Kidney (tissue), 22 donors: ENCODE data around the gene NOC4L. TPM values are rescaled to one million over a fixed set of nuclear protein-coding genes. Genes with fewer than 3 reads are reported as not detected.

Experiments used
- DNase-seq, 5 donors: peaks; one replicate each; pipeline ENCODE4 v3.0.0-alpha.2; 2013 to 2020
- FAIRE-seq: peaks from 2 replicates; lab custom pipeline; 2012; peaks lifted over from hg19 to GRCh38; lab: Jason Lieb, UNC
- H3K27ac ChIP-seq, 2 donors: one replicate each; pipeline ENCODE4 v1.7.0; 2013; ENCODE audit warnings: low read depth in 2 of 2, low read length in 2 of 2, inconsistent platforms in 1 of 2
- H3K27me3 ChIP-seq: one replicate; pipeline ENCODE4 v1.7.1; 2013; ENCODE audit warnings: low read length, inconsistent platforms; ENCODE audit not compliant: control insufficient read depth, insufficient read depth
- H3K36me3 ChIP-seq, 3 donors: one replicate each; pipeline versions ENCODE4 v1.7.0 to v1.7.1; 2013; ENCODE audit warnings: low read length in 3 of 3, control low read depth in 1 of 3, inconsistent platforms in 1 of 3; ENCODE audit not compliant: insufficient read depth in 3 of 3, control insufficient read depth in 2 of 3
- H3K4me1 ChIP-seq, 3 donors: one replicate each; pipeline versions ENCODE4 v1.7.0 to v1.7.1; 2013; ENCODE audit warnings: low read length in 3 of 3, inconsistent platforms in 1 of 3, low read depth in 1 of 3; ENCODE audit not compliant: control insufficient read depth in 2 of 3, insufficient read depth in 2 of 3
- H3K4me3 ChIP-seq, 3 donors: one replicate each; pipeline versions ENCODE4 v1.7.0 to v1.8.1; 2013; ENCODE audit warnings: low read length in 3 of 3, control low read depth in 1 of 3, inconsistent platforms in 1 of 3
- H3K9ac ChIP-seq, 3 donors: one replicate each; pipeline versions ENCODE4 v1.7.0 to v1.7.1; 2013; ENCODE audit warnings: low read length in 3 of 3, control low read depth in 1 of 3, inconsistent platforms in 1 of 3
- H3K9me3 ChIP-seq, 3 donors: one replicate each; pipeline versions ENCODE4 v1.7.0 to v1.7.1; 2013; ENCODE audit warnings: low read length in 3 of 3, control low read depth in 1 of 3, inconsistent platforms in 1 of 3; ENCODE audit not compliant: control insufficient read depth in 2 of 3, insufficient read depth in 1 of 3
- intact Hi-C: fragments of 100-400 bp; cut with DNase I; formaldehyde crosslinking; loops from one replicate; pipeline ENCODE4 v1.11.1; 2022
- long read RNA-seq, 10 donors: library from polyadenylated mRNA in 1 of 10; unstranded in 1 of 10; transcript quantifications; one replicate each; pipeline ENCODE4 v2.0.0 and lab custom pipeline, GENCODE V29; 2021 to 2026
- polyA plus RNA-seq: library from polyadenylated mRNA; stranded (reverse); fragments of 350-450 nt; fragmentation: Illumina TruSeq; extraction: RNeasy Lipid Tissue Mini Kit (QIAGEN cat#74804); gene quantifications from one replicate; pipeline ENCODE4 v1.2.3, GENCODE V29; 2014; ENCODE audit warnings: low read depth, low replicate concordance; ENCODE audit not compliant: insufficient read depth
- total RNA-seq: library from RNA; stranded (reverse); fragmentation: NEBNext Ultra II Directional; extraction: Animal tissue kit (Norgen Biotek cat#: 25700); gene quantifications from one replicate; pipeline ENCODE4 v1.2.1, GENCODE V29; 2021
- TF ChIP-seq, protein P1 (sequence below): IDR thresholded peaks from 3 replicates; pipeline ENCODE4 v1.5.1; 2012; ENCODE audit warnings: mild to moderate bottlenecking, moderate library complexity, borderline replicate concordance; ENCODE audit not compliant: insufficient read depth; ENCODE audit errors: extremely low read depth
- donor health status: control.
- donor health status: control.
- donor health status: control.
- donor health status: control.
- donor health status: control.
- donor health status: DM: yes; HTN: yes; CAD: no.
- donor health status: Normal renal cell carcinoma (clear cell type).

The NOC4L gene
- total RNA-seq (20.0 TPM), polyA plus RNA-seq (22.3 TPM)
- long read RNA-seq, donor 1, transcript NOC4L-201 (15 exons, 1,632 nt): major isoform, 8 of 9 reads
- long read RNA-seq, donor 1, partial matches to known transcripts: 0 of 9 reads
- long read RNA-seq, donor 1, other reads (novel, unspliced or antisense): 0 of 9 reads
- long read RNA-seq, donor 2, transcript NOC4L-201 (15 exons, 1,632 nt): major isoform, 5 of 6 reads
- long read RNA-seq, donor 2, partial matches to known transcripts: 0 of 6 reads
- long read RNA-seq, donor 2, other reads (novel, unspliced or antisense): 0 of 6 reads
- long read RNA-seq, donor 3, transcript NOC4L-201 (15 exons, 1,632 nt): major isoform, 10 of 10 reads
- long read RNA-seq, donor 3, partial matches to known transcripts: 0 of 10 reads
- long read RNA-seq, donor 3, other reads (novel, unspliced or antisense): 0 of 10 reads
- long read RNA-seq, donor 4, transcript NOC4L-201 (15 exons, 1,632 nt): major isoform, 7 of 7 reads
- long read RNA-seq, donor 4, partial matches to known transcripts: 0 of 7 reads
- long read RNA-seq, donor 4, other reads (novel, unspliced or antisense): 0 of 7 reads
- long read RNA-seq, donor 5, partial matches to known transcripts: 0 of 1 reads
- long read RNA-seq, donor 5, other reads (novel, unspliced or antisense): 0 of 1 reads
- long read RNA-seq, donor 6, transcript NOC4L-201 (15 exons, 1,632 nt): major isoform, 6 of 6 reads
- long read RNA-seq, donor 6, partial matches to known transcripts: 0 of 6 reads
- long read RNA-seq, donor 6, other reads (novel, unspliced or antisense): 0 of 6 reads
- long read RNA-seq, donor 7, transcript NOC4L-201 (15 exons, 1,632 nt): major isoform, 23 of 33 reads
- long read RNA-seq, donor 7, partial matches to known transcripts: 4 of 33 reads
- long read RNA-seq, donor 7, other reads (novel, unspliced or antisense): 4 of 33 reads
- long read RNA-seq, donor 8, partial matches to known transcripts: 0 of 6 reads
- long read RNA-seq, donor 8, other reads (novel, unspliced or antisense): 0 of 6 reads
- long read RNA-seq, donor 9, partial matches to known transcripts: 0 of 2 reads
- long read RNA-seq, donor 9, other reads (novel, unspliced or antisense): 0 of 2 reads
- long read RNA-seq, donor 10, partial matches to known transcripts: 0 of 1 reads
- long read RNA-seq, donor 10, other reads (novel, unspliced or antisense): 0 of 1 reads

DNA sequence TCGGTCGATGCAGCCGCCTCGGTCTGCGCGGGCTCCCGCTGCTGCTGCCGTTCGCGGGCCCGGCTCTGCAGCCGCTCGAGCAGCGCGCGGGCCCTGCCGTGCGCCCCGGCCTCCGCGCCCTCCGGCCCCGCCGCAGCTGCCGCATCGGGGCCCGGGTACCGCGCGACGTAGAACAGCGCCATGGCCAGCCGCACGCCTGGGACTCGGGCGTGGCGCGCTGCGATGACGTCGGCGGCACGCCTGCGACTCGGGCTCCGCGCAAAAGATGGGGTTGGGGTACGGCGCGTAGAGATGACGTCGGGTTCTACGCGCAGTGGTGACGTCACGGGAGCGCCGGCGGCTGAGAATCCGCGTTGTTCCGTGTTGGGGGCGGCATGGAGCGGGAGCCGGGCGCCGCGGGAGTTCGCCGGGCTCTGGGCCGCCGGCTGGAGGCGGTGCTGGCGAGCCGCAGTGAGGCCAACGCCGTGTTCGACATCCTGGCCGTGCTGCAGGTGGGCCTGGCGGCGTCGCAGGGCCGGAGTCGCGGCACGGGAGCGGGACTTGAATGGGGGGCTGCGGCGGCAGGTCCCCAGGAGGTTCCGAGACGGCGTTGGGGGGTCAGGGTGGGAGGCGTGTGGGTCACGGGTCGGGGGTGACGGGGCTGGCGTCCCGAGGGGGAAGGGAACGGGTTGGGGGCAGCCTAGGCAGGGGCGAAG lies at the start of gene NOC4L, which contains the start of gene DDX51:
Gene NOC4L (plus strand): TSS at position 343 of the 695 bp plus-strand sequence. CDS start 32 bp downstream, at position 375.
Gene DDX51 (minus strand): TSS at position 205 of the 695 bp plus-strand sequence. CDS start 23 bp downstream, at position 182.
- Histone ChIP-seq H3K36me3 (peaks cover 2 to 22% (median 10%) of the 10 kb centered on the region in 3 donors), H3K27me3 (no peaks in the 10 kb centered on the region), H3K4me1 (peaks cover 0 to 22% (median 0%) of the 10 kb centered on the region in 3 donors), H3K9ac (peak within 1 kb of the TSS in 2 of 3 donors; percentile 55 to 77), H3K4me3 (peak within 1 kb of the TSS; percentile 53 to 74 (median 71)), H3K9me3 (no peaks in the 10 kb centered on the region), H3K27ac (peak within 1 kb of the TSS; percentile 37 to 51)
- TF ChIP-seq, protein P1, sequence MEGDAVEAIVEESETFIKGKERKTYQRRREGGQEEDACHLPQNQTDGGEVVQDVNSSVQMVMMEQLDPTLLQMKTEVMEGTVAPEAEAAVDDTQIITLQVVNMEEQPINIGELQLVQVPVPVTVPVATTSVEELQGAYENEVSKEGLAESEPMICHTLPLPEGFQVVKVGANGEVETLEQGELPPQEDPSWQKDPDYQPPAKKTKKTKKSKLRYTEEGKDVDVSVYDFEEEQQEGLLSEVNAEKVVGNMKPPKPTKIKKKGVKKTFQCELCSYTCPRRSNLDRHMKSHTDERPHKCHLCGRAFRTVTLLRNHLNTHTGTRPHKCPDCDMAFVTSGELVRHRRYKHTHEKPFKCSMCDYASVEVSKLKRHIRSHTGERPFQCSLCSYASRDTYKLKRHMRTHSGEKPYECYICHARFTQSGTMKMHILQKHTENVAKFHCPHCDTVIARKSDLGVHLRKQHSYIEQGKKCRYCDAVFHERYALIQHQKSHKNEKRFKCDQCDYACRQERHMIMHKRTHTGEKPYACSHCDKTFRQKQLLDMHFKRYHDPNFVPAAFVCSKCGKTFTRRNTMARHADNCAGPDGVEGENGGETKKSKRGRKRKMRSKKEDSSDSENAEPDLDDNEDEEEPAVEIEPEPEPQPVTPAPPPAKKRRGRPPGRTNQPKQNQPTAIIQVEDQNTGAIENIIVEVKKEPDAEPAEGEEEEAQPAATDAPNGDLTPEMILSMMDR: peak; percentile 28
- intact Hi-C loops: no loop called here
- DNase-seq: peak; percentile 95 to 98 (median 97)
- FAIRE-seq: no peak

DNA sequence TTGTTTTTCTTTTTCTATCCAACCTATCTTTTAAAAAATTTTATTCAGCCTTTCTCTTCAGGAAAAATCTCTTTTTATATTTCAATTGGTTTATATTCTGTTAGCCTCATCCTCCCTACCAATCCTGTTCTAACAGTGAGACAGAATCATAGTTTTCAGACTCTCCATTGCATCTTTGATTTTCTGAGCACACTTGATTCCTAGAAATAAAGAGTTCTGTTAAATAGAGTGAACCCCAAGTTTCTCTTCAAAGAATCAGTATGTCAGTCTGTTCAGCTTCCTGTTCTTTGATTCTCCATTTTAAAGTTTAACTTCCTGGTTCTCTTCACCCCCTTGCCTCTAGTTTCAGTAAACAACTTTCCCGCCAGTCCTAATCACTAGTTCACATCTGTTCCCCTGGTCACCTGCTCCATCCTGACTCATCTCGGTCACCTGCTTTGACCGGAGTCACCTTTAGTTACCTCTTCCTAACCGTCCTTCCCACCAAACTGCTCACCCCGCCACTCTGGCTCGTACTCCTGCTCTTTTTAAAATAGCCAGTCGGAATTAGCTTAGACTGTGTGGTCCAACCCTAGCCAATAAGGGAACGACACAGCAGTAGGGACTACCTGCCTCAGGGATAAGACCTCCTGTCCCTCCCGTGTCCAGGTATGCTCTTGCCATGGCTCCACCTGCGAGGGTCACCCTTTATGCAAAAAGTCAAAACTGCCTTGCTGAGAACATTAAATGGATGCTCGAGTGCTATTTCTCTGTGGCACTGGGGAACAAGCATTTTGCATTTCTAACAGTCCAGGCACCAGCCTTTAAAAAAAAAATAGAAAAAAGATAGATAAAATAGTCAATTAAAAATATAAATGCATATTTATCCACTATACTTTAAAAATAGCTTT lies 48.5 kb upstream of the NOC4L start:
- no peak for DNase-seq
- no peaks in the 10 kb centered on the region for H3K9me3 ChIP-seq
- H3K36me3 ChIP-seq: peaks cover 0 to 4% (median 0%) of the 10 kb centered on the region in 3 donors
- TF ChIP-seq, protein P1: no peak
- FAIRE-seq: no peak
- intact Hi-C loops: no loop called here
- no peaks in the 10 kb centered on the region for H3K27me3 ChIP-seq
- H3K9ac ChIP-seq: no peak overlapping the region
- H3K4me1 ChIP-seq: no peaks in the 10 kb centered on the region
- no peak overlapping the region for H3K4me3 ChIP-seq
- no peak overlapping the region for H3K27ac ChIP-seq

DNA sequence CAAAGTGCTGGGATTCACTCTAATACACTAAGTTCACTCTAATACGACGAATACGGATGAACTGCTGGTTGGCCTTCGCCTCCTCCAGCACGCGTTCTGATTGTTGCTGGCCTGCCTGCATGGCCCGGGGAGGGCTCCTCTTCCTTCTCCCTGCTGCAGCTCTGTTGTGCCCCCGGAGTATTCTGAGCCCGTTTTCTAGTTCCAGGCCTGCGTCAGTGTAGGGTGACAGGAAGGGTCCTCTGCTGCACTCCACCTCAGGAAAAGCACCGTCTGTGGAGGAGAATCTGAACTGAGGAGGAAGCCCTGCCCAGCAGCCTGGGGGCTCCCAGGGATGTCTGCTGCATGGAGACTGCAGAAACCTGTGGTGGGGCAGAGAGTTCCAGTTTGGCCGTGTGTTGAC lies 44.5 kb upstream of the NOC4L start:
- FAIRE-seq (no peak), DNase-seq (no peak)
- intact Hi-C loops: no loop called here
- Histone ChIP-seq H3K27me3 (no peaks in the 10 kb centered on the region), H3K9ac (no peak overlapping the region), H3K4me3 (no peak overlapping the region), H3K36me3 (no peaks in the 10 kb centered on the region), H3K4me1 (no peaks in the 10 kb centered on the region), H3K27ac (no peak overlapping the region), H3K9me3 (no peaks in the 10 kb centered on the region)
- TF ChIP-seq, protein P1: no peak
